ENCODE results near the gene CDH16.
A peak's percentile ranks its signal among the peaks of the same experiment; 100 is the strongest.

Gene CDH16

GRCh38 chr16:66862023-66862520, 56.6 kb downstream of the CDH16 start:
- Histone ChIP-seq H3K4me1 (ENCODE audit: control insufficient read depth in 1 of 2, insufficient read depth in 2 of 2, low read length in 2 of 2) (peaks cover 3 to 4% of the 10 kb centered on the region in 2 experiments), H3K9me3 (ENCODE audit: insufficient read depth, low read depth, low read length) (no peaks in the 10 kb centered on the region), H3K79me2 (ENCODE audit: control insufficient read depth, insufficient read depth, low read length, poor library complexity) (no peaks in the 10 kb centered on the region), H3K27me3 (ENCODE audit: insufficient read depth, low read length) (no peaks in the 10 kb centered on the region), H4K8ac (ENCODE audit: low read depth, low read length) (no peak overlapping the region), H4K12ac (ENCODE audit: low read depth, low read length) (no peak overlapping the region), H3K4ac (ENCODE audit: low read depth, low read length) (no peak overlapping the region), H3K27ac (ENCODE audit: low read depth, low read length) (no peak overlapping the region), H3K18ac (ENCODE audit: low read length) (no peak overlapping the region), H3K79me1 (ENCODE audit: low read length) (no peaks in the 10 kb centered on the region), H2BK120ac (ENCODE audit: insufficient read depth, low read length, poor library complexity) (no peak overlapping the region), H3K9ac (ENCODE audit: low read length) (no peak overlapping the region), H3K4me3 (ENCODE audit: low read depth, low read length) (no peak overlapping the region), H2AFZ (ENCODE audit: insufficient read depth, low read length, poor library complexity) (no peak overlapping the region), H3K4me2 (ENCODE audit: low read length) (no peak overlapping the region), H3K14ac (ENCODE audit: low read length) (no peak overlapping the region), H3K36me3 (ENCODE audit: control insufficient read depth in 1 of 2, insufficient read depth in 2 of 2, low read length in 2 of 2) (no peaks in the 10 kb centered on the region), H2BK5ac (ENCODE audit: low read depth, low read length, poor library complexity) (no peak overlapping the region), H2AK5ac (ENCODE audit: low read length) (no peak overlapping the region), H2BK12ac (ENCODE audit: low read length) (no peak overlapping the region), H3K23ac (ENCODE audit: low read length) (no peak overlapping the region), H4K91ac (ENCODE audit: low read depth, low read length) (no peak overlapping the region)
- no peak for DNase-seq
- no CpG with 5 or more reads among the region's 8 CpGs for WGBS (ENCODE audit: extremely low coverage, insufficient coverage, insufficient read length)

- Histone ChIP-seq H4K12ac (ENCODE audit: low read depth, low read length) (no peak overlapping the region), H3K79me2 (ENCODE audit: control insufficient read depth, insufficient read depth, low read length, poor library complexity) (no peaks in the 10 kb centered on the region), H3K27ac (ENCODE audit: low read depth, low read length) (no peak overlapping the region), H4K91ac (ENCODE audit: low read depth, low read length) (no peak overlapping the region), H3K4me1 (ENCODE audit: control insufficient read depth in 1 of 2, insufficient read depth in 2 of 2, low read length in 2 of 2) (peaks cover 4 to 6% of the 10 kb centered on the region in 2 experiments), H3K18ac (ENCODE audit: low read length) (no peak overlapping the region), H3K9ac (ENCODE audit: low read length) (no peak overlapping the region), H4K8ac (ENCODE audit: low read depth, low read length) (no peak overlapping the region), H2AFZ (ENCODE audit: insufficient read depth, low read length, poor library complexity) (no peak overlapping the region), H2AK5ac (ENCODE audit: low read length) (no peak overlapping the region), H2BK5ac (ENCODE audit: low read depth, low read length, poor library complexity) (no peak overlapping the region), H3K36me3 (ENCODE audit: control insufficient read depth in 1 of 2, insufficient read depth in 2 of 2, low read length in 2 of 2) (no peaks in the 10 kb centered on the region), H3K27me3 (ENCODE audit: insufficient read depth, low read length) (no peaks in the 10 kb centered on the region), H2BK120ac (ENCODE audit: insufficient read depth, low read length, poor library complexity) (no peak overlapping the region), H3K14ac (ENCODE audit: low read length) (no peak overlapping the region), H3K23ac (ENCODE audit: low read length) (no peak overlapping the region), H3K4ac (ENCODE audit: low read depth, low read length) (no peak overlapping the region), H3K79me1 (ENCODE audit: low read length) (no peaks in the 10 kb centered on the region), H3K4me2 (ENCODE audit: low read length) (no peak overlapping the region), H3K4me3 (ENCODE audit: low read depth, low read length) (no peak overlapping the region), H3K9me3 (ENCODE audit: insufficient read depth, low read depth, low read length) (no peaks in the 10 kb centered on the region), H2BK12ac (ENCODE audit: low read length) (no peak overlapping the region)
- no peak for DNase-seq
- no CpG with 5 or more reads among the region's 3 CpGs for WGBS (ENCODE audit: extremely low coverage, insufficient coverage, insufficient read length)
Measured at GRCh38 chr16:66859397-66860068, 59.2 kb downstream of the CDH16 start.

GRCh38 chr16:66858740-66859396, 59.8 kb downstream of the CDH16 start:
- no peak overlapping the region for H4K12ac ChIP-seq (ENCODE audit: low read depth, low read length)
- H3K79me1 ChIP-seq (ENCODE audit: low read length): no peaks in the 10 kb centered on the region
- no peaks in the 10 kb centered on the region for H3K36me3 ChIP-seq (ENCODE audit: control insufficient read depth in 1 of 2, insufficient read depth in 2 of 2, low read length in 2 of 2)
- H3K4me3 ChIP-seq (ENCODE audit: low read depth, low read length): no peak overlapping the region
- H2BK120ac ChIP-seq (ENCODE audit: insufficient read depth, low read length, poor library complexity): no peak overlapping the region
- H4K91ac ChIP-seq (ENCODE audit: low read depth, low read length): no peak overlapping the region
- no peak overlapping the region for H3K9ac ChIP-seq (ENCODE audit: low read length)
- no peak overlapping the region for H2BK12ac ChIP-seq (ENCODE audit: low read length)
- H4K8ac ChIP-seq (ENCODE audit: low read depth, low read length): no peak overlapping the region
- no peak overlapping the region for H2AFZ ChIP-seq (ENCODE audit: insufficient read depth, low read length, poor library complexity)
- no peak overlapping the region for H3K4me2 ChIP-seq (ENCODE audit: low read length)
- H3K18ac ChIP-seq (ENCODE audit: low read length): no peak overlapping the region
- H3K27ac ChIP-seq (ENCODE audit: low read depth, low read length): no peak overlapping the region
- no peaks in the 10 kb centered on the region for H3K9me3 ChIP-seq (ENCODE audit: insufficient read depth, low read depth, low read length)
- H3K27me3 ChIP-seq (ENCODE audit: insufficient read depth, low read length): no peaks in the 10 kb centered on the region
- H3K79me2 ChIP-seq (ENCODE audit: control insufficient read depth, insufficient read depth, low read length, poor library complexity): no peaks in the 10 kb centered on the region
- no peak overlapping the region for H2BK5ac ChIP-seq (ENCODE audit: low read depth, low read length, poor library complexity)
- H3K4ac ChIP-seq (ENCODE audit: low read depth, low read length): no peak overlapping the region
- peak in 1 of 2 donors; percentile 35 for DNase-seq
- WGBS (ENCODE audit: extremely low coverage, insufficient coverage, insufficient read length): no CpG with 5 or more reads among the region's 4 CpGs
- H3K14ac ChIP-seq (ENCODE audit: low read length): no peak overlapping the region
- H2AK5ac ChIP-seq (ENCODE audit: low read length): no peak overlapping the region
- no peak overlapping the region for H3K23ac ChIP-seq (ENCODE audit: low read length)
- H3K4me1 ChIP-seq (ENCODE audit: control insufficient read depth in 1 of 2, insufficient read depth in 2 of 2, low read length in 2 of 2): peaks cover 4 to 6% of the 10 kb centered on the region in 2 experiments

Data from trophoblast cell (in vitro differentiated cells and primary cell).